Endothelial cell of umbilical vein (primary cell): ENCODE data around the gene FBXO3. TPM values are rescaled to one million over a fixed set of nuclear protein-coding genes. Genes with fewer than 3 reads are reported as not detected.

Source experiments
- BruUV-seq: library from RNA; stranded (reverse); fragments of 400-500 nt; replicated peaks from 2 replicates; lab custom pipeline; 2021; lab: Mats Ljungman, UMichigan
- CTCF ChIA-PET: fragments of 300-600, 350-600 bp; sonication (Branson Sonifier 250); formaldehyde crosslinking; loops from one replicate; lab custom pipeline; 2021; ENCODE audit warnings: antibody characterized with exemption, inconsistent platforms; lab: Charles Lee
- POLR2A ChIA-PET: fragments of 300-600, 350-600 bp; sonication (Branson Sonifier 250); formaldehyde crosslinking; loops from one replicate; lab custom pipeline; 2021; ENCODE audit warnings: antibody characterized with exemption, inconsistent platforms; lab: Charles Lee
- DNase-seq: peaks from one replicate; pipeline ENCODE4 v3.0.0-alpha.2; 2011; ENCODE audit warnings: low read depth, low spot score
- FAIRE-seq: peaks from 2 replicates; lab custom pipeline; 2011; peaks lifted over from hg19 to GRCh38; lab: Jason Lieb, UNC
- H2AFZ ChIP-seq: 2 replicates; pipeline ENCODE4 v1.6.0; 2012; ENCODE audit warnings: low read depth, low read length, control low read depth, inconsistent platforms
- H3K27ac ChIP-seq: 2 replicates; pipeline ENCODE4 v1.5.1; 2011; ENCODE audit warnings: low read depth, mild to moderate bottlenecking, control low read depth, low read length, moderate library complexity; ENCODE audit not compliant: insufficient read depth
- H3K27me3 ChIP-seq, 2 experiments: 2 replicates each; pipeline versions ENCODE4 v1.6.0 to v1.6.1; 2011; ENCODE audit warnings: low read length in 2 of 2, mixed read lengths in 1 of 2; ENCODE audit not compliant: control insufficient read depth in 2 of 2, insufficient read depth in 2 of 2
- H3K36me3 ChIP-seq, 2 experiments: 2 replicates in 1 of 2; 3 replicates in 1 of 2; pipeline ENCODE4 v1.5.1; 2011; ENCODE audit warnings: low read length in 2 of 2, mild to moderate bottlenecking in 1 of 2, moderate library complexity in 1 of 2; ENCODE audit not compliant: control insufficient read depth in 2 of 2, insufficient read depth in 2 of 2; ENCODE audit errors: extremely low read depth in 1 of 2
- H3K4me1 ChIP-seq: 3 replicates; pipeline ENCODE4 v1.5.1; 2011; ENCODE audit warnings: mild to moderate bottlenecking, low read length; ENCODE audit not compliant: control insufficient read depth, insufficient read depth; ENCODE audit errors: extremely low read depth
- H3K4me2 ChIP-seq: 2 replicates; pipeline ENCODE4 v1.6.1; 2011; ENCODE audit warnings: low read length, control low read depth, mixed read lengths; ENCODE audit not compliant: insufficient read depth
- H3K4me3 ChIP-seq, 3 experiments: fragments of 200-600 bp in 1 of 3; sonication (generic), shearing (Covaris generic) in 1 of 3; replicated peaks in 1 of 3; 2 replicates each; pipeline ENCODE4 v1.5.1; 2011 to 2016; ENCODE audit warnings: control low read depth in 3 of 3, low read length in 3 of 3, mild to moderate bottlenecking in 2 of 3, inconsistent platforms in 1 of 3, low read depth in 1 of 3, moderate library complexity in 1 of 3; ENCODE audit not compliant: insufficient read depth in 1 of 3
- H3K79me2 ChIP-seq: 2 replicates; pipeline ENCODE4 v1.6.0; 2012; ENCODE audit warnings: low read length, inconsistent platforms; ENCODE audit not compliant: control insufficient read depth, insufficient read depth
- H3K9ac ChIP-seq: replicated peaks from 2 replicates; pipeline ENCODE3; 2011; ENCODE audit warnings: low read length, control low read depth; ENCODE audit not compliant: insufficient read depth; ENCODE audit errors: extremely low read depth
- H3K9me1 ChIP-seq: replicated peaks from 3 replicates; pipeline ENCODE4 v1.6.0; 2011; ENCODE audit warnings: mild to moderate bottlenecking, low read length; ENCODE audit not compliant: control insufficient read depth, insufficient read depth; ENCODE audit errors: extremely low read depth
- H3K9me3 ChIP-seq: replicated peaks from 2 replicates; pipeline ENCODE4 v1.5.1; 2012; ENCODE audit warnings: low read length, inconsistent platforms; ENCODE audit not compliant: control insufficient read depth, insufficient read depth
- H4K20me1 ChIP-seq: replicated peaks from 2 replicates; pipeline ENCODE3; 2011; ENCODE audit warnings: mild to moderate bottlenecking, low read length; ENCODE audit not compliant: control insufficient read depth, insufficient read depth; ENCODE audit errors: extremely low read depth
- CTCF ChIP-seq, 2 donors: IDR thresholded peaks; 1 replicate in 1 of 2; 2 replicates in 1 of 2; pipeline ENCODE4 v1.5.1; 2011; ENCODE audit warnings: low read length in 2 of 2, mild to moderate bottlenecking in 2 of 2, moderate library complexity in 2 of 2, control low read depth in 1 of 2, inconsistent platforms in 1 of 2, low read depth in 1 of 2; ENCODE audit not compliant: insufficient read depth in 1 of 2; ENCODE audit errors: extremely low read depth in 1 of 2
- EZH2 ChIP-seq: IDR thresholded peaks from 2 replicates; pipeline ENCODE4 v1.6.1; 2012; ENCODE audit warnings: borderline replicate concordance, low read depth, mild to moderate bottlenecking, moderate library complexity, low read length, inconsistent platforms; ENCODE audit not compliant: severe bottlenecking
- FOS ChIP-seq: IDR thresholded peaks from 2 replicates; pipeline ENCODE4 v1.6.1; 2011; ENCODE audit warnings: mild to moderate bottlenecking, low read length, moderate library complexity, borderline replicate concordance; ENCODE audit not compliant: insufficient read depth
- GATA2 ChIP-seq: IDR thresholded peaks from 2 replicates; pipeline ENCODE4 v1.7.0; 2011; ENCODE audit warnings: low read depth, mild to moderate bottlenecking, moderate library complexity, mixed read lengths, low read length; ENCODE audit not compliant: insufficient read length, insufficient read depth
- JUN ChIP-seq: IDR thresholded peaks from 2 replicates; pipeline ENCODE4 v1.6.1; 2011; ENCODE audit warnings: borderline replicate concordance, low read depth; ENCODE audit not compliant: insufficient read length, insufficient read depth
- MAX ChIP-seq: IDR thresholded peaks from 2 replicates; pipeline ENCODE4 v1.6.1; 2011; ENCODE audit not compliant: insufficient read depth, insufficient read length
- MYC ChIP-seq: IDR thresholded peaks from one replicate; pipeline ENCODE4 v1.6.1; 2011; ENCODE audit warnings: mild to moderate bottlenecking, low read depth, low read length
- POLR2A ChIP-seq: IDR thresholded peaks from 2 replicates; pipeline ENCODE4 v1.6.1; 2012; ENCODE audit warnings: low read depth, mild to moderate bottlenecking, control low read depth, low read length
- POLR2AphosphoS5 ChIP-seq: IDR thresholded peaks from 2 replicates; pipeline ENCODE4 v1.6.1; 2012; ENCODE audit warnings: low read depth, mild to moderate bottlenecking, control low read depth, low read length, moderate library complexity; ENCODE audit not compliant: insufficient read depth
- dilution Hi-C: fragments of 300-500 bp; cut with MboI; formaldehyde crosslinking; loops from one replicate; pipeline ENCODE4 v1.15.0; 2019; ENCODE audit warnings: low sequenced_read_pairs; ENCODE audit not compliant: extremely low pct_ligation_motif_present
- intact Hi-C: fragments of 100-400 bp; cut with micrococcal nuclease; formaldehyde crosslinking; loops from one replicate; pipeline ENCODE4 v1.10.0; 2022
- polyA plus RNA-seq, 4 experiments: library from polyadenylated mRNA; depleted of rRNA in 3 of 4; stranded (reverse) in 3 of 4; unstranded in 1 of 4; fragments of >200 nt; gene quantifications; 2 replicates each; pipeline versions ENCODE4 v1.2.1 to v1.2.3, GENCODE V29; 2011 to 2012; ENCODE audit warnings: missing spikeins in 1 of 4
- total RNA-seq: library from RNA; stranded (reverse); gene quantifications from 2 replicates; pipeline ENCODE4 v1.2.3, GENCODE V29; 2021

Gene FBXO3
- total and polyA plus RNA-seq, 2 donors (not counting 3 experiments of a cell fraction or from before 2014, with no cell fraction given): 18.0 to 23.1 TPM

GRCh38 chr11:33804471-33804870 lies 30.2 kb upstream of the FBXO3 start:
- no peaks in the 10 kb centered on the region for H3K36me3 ChIP-seq
- dilution Hi-C loops: no loop called here
- no peak for TF ChIP-seq GATA2
- no peak for TF ChIP-seq MYC
- no peak for TF ChIP-seq CTCF (IDR thresholded peaks at IDR 0.05; ENCODE audit: extremely low read depth in 1 of 2, insufficient read depth in 1 of 2, low read depth in 1 of 2, low read length in 2 of 2)
- TF ChIP-seq EZH2: no peak
- TF ChIP-seq JUN: no peak
- no peak for TF ChIP-seq MAX
- no peak for TF ChIP-seq FOS
- TF ChIP-seq POLR2A: no peak
- no peak for TF ChIP-seq POLR2AphosphoS5
- no peak overlapping the region for H3K4me2 ChIP-seq
- ChIA-PET CTCF (interaction anchor here (5.3 to 7.4 kb wide), 2 partner anchors 24 to 183 kb away, joined by 129 to 147 read pairs; no protein-coding TSS in a partner anchor), POLR2A (no interaction called here)
- FAIRE-seq: no peak
- no peak overlapping the region for H3K9ac ChIP-seq
- no peak for DNase-seq
- H4K20me1 ChIP-seq: no peaks in the 10 kb centered on the region
- no peaks in the 10 kb centered on the region for H3K79me2 ChIP-seq
- no peaks in the 10 kb centered on the region for H3K4me1 ChIP-seq
- no peak overlapping the region for H3K4me3 ChIP-seq
- no peak overlapping the region for H2AFZ ChIP-seq
- peaks cover 17 to 23% of the 10 kb centered on the region in 2 experiments for H3K27me3 ChIP-seq
- H3K9me1 ChIP-seq: no peaks in the 10 kb centered on the region
- intact Hi-C loops: no loop called here
- H3K27ac ChIP-seq: no peak overlapping the region
- H3K9me3 ChIP-seq: no peaks in the 10 kb centered on the region
- BruUV-seq: no TSS peak
